HG02678 (cell line): Measurements from ENCODE around the gene KIAA1328.
"Not testable (repeated sequence)": the region's sequence is repeated elsewhere in the genome, so short reads cannot be mapped to it uniquely, and the experiment has no call there.

ENCODE experiments used
- ATAC-seq: cut with Tn5 transposase; IDR thresholded peaks from one replicate; pipeline ENCODE4 v1.9.1; 2021; ENCODE audit warnings: mild to moderate bottlenecking, moderate library complexity; ENCODE audit not compliant: unreplicated experiment

The KIAA1328 gene

DNA sequence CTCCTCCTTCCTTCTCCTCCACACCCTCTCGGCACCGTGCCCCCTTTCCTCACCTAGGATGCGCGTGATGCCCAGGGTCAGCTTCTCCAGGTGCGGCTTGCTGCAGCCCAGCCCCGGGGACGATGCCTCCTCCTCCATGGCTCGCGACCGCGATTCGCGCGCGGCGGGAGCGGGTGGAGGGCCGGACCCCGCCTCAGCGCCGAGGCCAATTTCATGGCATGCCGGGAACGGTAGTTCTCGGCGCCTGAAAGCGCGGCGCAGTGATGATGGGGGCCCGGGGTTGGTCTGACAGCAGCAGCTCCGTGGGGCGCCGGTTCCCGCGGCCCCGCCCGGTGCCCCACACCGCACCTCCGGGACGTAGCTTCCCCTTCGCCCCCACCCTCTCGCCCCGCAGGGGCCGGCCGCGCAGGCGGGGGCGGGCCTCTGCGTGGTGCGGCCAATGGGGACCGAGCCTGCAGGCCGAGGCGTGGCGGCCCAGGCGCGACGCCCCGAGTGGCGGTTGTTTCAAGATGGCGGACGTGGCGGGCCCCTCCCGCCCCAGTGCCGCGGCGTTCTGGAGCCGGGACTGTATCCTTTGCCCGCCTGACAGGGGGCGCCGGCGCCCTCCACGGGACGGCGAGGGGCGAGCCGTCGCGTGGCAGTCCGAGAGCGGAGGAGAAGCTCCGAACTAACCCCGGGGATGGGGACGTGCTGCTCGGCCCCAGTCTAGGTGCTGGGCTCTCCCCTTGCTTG is at the start of gene KIAA1328, which contains the start of gene TPGS2:
Gene KIAA1328 (plus strand): TSS at position 498 of the 732 bp plus-strand sequence. CDS start 12 bp downstream, at position 510.
Gene TPGS2 (minus strand): TSS at position 373 of the 732 bp plus-strand sequence. CDS start 235 bp downstream, at position 138.
- peak; percentile 93 for ATAC-seq

GRCh38 chr18:36780748-36781147 is 48.2 kb upstream of the KIAA1328 start:
- ATAC-seq = no peak

DNA sequence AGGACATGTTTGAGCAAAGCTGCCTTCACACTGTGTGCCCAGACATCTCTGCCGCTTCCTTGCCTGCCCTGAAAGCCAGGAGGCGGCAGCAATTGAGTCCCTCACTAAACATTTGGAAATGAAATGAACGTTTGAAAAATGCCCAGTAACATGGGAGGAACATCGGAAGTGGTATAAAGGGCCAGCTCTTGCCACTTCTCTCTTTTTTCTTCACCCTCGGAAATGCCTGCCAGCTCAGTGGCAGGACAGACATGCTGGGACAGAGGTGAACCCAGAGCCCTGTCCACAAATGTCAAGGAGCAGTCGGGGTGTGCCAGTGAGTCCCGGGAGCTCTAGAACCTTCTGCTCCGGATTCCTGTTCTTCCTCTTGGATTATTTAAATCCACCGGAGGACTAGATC is 46.2 kb upstream of the KIAA1328 start:
- no peak for ATAC-seq

- no peak for ATAC-seq
These were observed 45.1 kb upstream of the KIAA1328 start for GRCh38 chr18:36783792-36784191.

- ATAC-seq = no peak
These were observed 42.2 kb upstream of the KIAA1328 start for GRCh38 chr18:36786686-36787085.

- no peak for ATAC-seq
These were observed 36.2 kb upstream of the KIAA1328 start for GRCh38 chr18:36792634-36793283.

DNA sequence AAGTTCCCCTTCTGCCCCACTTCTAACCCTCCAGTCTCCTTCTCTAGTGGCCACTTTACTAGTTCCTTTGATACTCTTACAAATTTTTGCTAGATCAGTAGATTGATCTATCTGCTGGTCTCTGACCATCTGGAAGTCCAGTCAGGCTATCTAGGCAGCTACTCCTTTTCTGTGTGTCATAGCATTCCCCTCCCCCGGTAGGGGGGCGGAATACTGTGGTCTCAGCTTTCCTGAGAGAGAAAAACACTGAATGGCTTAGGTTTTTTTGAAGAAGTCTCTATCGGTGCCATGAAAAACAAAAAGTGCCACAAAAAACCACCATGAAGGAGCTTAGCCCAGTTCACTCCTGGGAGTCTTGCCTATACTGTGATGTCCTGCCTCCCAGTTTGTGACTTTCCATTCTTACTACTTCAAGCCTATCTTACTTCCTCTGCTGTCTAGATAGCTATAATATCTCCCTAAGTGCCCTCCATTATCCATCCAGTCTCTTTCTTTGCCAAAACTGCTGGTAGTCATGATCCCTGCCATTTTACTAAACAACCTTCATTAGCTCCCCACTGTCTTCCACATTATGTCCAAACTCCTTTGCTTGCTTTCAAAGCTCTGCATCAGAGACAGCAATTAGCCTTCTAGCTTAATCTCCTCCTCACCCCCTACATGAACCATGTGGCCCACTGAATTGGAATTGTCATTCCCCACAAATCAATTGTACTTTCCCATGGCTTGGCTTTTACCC is 30.0 kb upstream of the KIAA1328 start:
- ATAC-seq = no peak

GRCh38 chr18:36805105-36805504 is 23.8 kb upstream of the KIAA1328 start:
- no peak for ATAC-seq

GRCh38 chr18:36808681-36809080 is 20.2 kb upstream of the KIAA1328 start:
- ATAC-seq = no peak

DNA sequence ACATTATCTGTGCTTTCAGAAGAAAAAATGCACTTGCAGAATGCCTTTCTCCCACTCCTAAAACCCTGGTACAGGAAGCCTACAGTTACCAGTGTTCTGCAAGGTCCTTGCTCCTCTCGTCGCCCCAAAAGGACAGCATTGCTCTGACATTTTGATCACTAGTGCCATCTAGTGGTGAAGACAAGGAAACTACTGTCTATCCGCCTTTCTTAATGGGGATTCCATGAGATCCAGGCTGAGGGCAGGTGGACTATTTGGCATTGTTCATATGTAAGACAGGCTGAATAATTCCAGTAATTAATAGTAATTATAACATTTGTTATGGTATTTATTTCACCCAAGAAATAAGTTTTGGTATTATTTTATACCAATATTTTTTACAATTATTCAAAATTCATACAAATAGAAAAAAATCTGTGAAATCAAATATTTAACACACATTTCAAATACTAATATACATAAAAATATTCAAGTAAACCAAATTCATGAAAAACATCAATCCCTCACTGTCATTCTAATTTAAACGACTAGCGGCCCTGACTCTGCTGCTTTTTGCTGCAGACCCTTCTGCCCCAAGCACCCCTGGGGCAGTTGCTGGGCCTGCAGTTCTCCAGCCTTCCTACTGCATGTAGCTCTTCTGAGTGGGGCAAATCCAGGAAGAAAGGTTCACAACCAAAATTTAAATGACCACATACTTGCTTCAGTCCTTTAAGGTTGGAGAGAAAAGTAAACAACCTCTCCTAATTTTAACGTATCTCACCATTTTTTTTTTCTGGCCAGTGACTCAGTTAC is 19.1 kb upstream of the KIAA1328 start:
- peak; percentile 93 for ATAC-seq

- ATAC-seq = no peak
These were observed 17.5 kb upstream of the KIAA1328 start for GRCh38 chr18:36811430-36811829.

DNA sequence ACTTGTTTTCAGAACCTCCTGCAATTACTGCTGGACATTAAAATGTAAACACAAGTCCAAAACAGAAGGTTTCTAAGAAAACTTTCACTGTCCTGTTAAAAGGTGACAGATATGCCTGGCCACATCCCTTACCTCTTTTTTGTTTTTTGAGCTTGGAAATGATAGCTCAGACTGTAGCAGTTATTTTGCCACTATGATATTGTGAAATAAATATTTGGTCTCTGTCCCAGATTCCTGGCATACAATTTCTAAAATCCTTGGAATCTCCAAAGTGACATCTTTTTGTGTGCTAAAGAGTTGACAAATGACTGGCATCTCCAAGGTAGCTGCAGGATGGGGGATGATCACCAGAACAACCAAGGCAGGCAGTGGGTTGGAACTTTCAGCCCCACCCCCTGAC is 17.0 kb upstream of the KIAA1328 start:
- ATAC-seq = no peak

DNA sequence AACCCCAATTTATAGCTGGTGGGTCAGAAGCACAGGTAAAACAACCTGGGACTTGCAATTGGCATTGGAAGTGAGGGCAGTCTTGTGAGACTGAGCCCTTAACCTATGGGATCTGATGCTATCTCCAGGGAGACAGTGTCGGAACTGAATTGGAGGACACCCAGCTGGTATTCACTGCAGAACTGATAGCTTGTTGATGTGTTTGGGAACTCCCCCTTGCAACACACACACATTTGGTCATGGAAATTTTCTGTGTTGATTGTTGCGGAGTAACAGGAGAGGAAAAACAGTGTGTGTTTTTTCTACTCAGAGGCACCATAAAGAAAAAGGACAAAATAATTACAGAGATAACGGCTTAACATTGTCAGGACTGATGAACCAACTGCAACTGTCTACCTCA is 16.2 kb upstream of the KIAA1328 start:
- no peak for ATAC-seq

- no peak for ATAC-seq
These were observed 15.7 kb upstream of the KIAA1328 start for GRCh38 chr18:36813101-36813775.

GRCh38 chr18:36813824-36814223 is 15.1 kb upstream of the KIAA1328 start:
- ATAC-seq = no peak

- ATAC-seq = no peak
These were observed 13.9 kb upstream of the KIAA1328 start for GRCh38 chr18:36814994-36815393.

GRCh38 chr18:36816096-36816495 is 12.8 kb upstream of the KIAA1328 start:
- not testable (repeated sequence) for ATAC-seq

GRCh38 chr18:36817039-36817438 is 11.9 kb upstream of the KIAA1328 start:
- no peak for ATAC-seq

DNA sequence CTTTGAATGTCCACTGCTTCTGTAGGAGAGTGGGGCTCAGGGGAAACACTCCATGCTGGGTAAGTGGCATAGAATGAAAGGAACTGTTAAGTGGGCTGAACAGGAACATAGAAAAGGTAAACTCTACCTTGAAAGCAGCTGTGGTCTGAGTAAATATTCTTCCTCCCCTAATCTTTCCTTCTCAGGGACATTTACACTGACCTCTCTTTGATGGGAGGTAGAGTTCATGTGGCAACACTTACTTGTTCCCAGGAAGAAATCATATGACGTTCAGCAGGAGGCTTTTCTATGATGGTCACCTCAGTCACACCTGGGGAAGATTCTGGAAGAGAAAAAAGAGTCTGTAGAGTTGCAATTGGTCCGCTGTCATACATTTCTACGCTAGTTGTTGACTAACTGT is 10.3 kb upstream of the KIAA1328 start:
- no peak for ATAC-seq

- no peak for ATAC-seq
These were observed 9.3 kb upstream of the KIAA1328 start for GRCh38 chr18:36819621-36820020.
